GM19395 (cell line): ENCODE data around the gene PPRC1.
A peak's percentile ranks its signal among the peaks of the same experiment; 100 is the strongest.

Source experiments
- ATAC-seq: cut with Tn5 transposase; IDR thresholded peaks from one replicate; pipeline ENCODE4 v1.9.1; 2021; ENCODE audit warnings: mild to moderate bottlenecking, moderate library complexity; ENCODE audit not compliant: unreplicated experiment

The PPRC1 gene, protein sequence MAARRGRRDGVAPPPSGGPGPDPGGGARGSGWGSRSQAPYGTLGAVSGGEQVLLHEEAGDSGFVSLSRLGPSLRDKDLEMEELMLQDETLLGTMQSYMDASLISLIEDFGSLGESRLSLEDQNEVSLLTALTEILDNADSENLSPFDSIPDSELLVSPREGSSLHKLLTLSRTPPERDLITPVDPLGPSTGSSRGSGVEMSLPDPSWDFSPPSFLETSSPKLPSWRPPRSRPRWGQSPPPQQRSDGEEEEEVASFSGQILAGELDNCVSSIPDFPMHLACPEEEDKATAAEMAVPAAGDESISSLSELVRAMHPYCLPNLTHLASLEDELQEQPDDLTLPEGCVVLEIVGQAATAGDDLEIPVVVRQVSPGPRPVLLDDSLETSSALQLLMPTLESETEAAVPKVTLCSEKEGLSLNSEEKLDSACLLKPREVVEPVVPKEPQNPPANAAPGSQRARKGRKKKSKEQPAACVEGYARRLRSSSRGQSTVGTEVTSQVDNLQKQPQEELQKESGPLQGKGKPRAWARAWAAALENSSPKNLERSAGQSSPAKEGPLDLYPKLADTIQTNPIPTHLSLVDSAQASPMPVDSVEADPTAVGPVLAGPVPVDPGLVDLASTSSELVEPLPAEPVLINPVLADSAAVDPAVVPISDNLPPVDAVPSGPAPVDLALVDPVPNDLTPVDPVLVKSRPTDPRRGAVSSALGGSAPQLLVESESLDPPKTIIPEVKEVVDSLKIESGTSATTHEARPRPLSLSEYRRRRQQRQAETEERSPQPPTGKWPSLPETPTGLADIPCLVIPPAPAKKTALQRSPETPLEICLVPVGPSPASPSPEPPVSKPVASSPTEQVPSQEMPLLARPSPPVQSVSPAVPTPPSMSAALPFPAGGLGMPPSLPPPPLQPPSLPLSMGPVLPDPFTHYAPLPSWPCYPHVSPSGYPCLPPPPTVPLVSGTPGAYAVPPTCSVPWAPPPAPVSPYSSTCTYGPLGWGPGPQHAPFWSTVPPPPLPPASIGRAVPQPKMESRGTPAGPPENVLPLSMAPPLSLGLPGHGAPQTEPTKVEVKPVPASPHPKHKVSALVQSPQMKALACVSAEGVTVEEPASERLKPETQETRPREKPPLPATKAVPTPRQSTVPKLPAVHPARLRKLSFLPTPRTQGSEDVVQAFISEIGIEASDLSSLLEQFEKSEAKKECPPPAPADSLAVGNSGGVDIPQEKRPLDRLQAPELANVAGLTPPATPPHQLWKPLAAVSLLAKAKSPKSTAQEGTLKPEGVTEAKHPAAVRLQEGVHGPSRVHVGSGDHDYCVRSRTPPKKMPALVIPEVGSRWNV (N-terminal part only)

DNA sequence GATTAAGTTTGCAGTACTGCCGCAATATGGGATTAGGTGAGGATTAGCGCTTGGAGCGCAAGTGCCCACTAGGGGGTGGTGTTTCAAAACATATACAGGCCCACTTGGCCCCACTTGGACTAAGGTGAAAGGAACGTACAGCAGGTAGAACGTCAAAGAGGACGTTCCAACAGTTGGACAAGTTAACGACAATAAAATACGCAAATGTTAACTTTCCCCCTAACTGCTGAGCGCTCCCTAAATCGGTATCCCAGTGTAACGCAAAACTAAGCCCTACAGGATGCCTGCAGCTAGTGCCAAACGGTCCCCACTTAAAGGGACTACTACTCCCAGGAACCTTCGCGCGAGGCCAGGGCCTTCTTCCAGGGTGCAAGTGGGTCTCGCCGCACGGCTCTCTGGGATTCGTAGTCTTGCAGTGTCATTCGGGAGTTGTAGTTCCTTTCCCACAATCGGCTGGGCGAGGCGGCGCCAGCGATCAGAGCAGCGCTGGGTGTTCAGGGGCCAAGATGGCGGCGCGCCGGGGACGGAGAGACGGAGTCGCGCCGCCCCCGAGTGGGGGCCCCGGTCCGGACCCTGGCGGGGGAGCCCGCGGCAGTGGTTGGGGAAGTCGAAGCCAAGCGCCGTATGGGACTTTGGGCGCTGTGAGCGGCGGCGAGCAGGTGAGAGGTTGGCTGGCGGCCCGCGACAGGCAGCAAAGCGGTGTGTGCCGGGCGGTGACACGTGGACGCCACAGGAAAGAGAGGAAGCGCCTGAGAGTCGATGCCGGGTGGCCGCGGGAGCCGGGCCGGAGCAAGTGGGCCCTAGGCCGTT lies at the start of gene PPRC1:
PPRC1 (plus strand) TSS at position 478 of the 810 bp plus-strand sequence; CDS start at position 507, 29 bp downstream.
- ATAC-seq, result peak; percentile 93

DNA sequence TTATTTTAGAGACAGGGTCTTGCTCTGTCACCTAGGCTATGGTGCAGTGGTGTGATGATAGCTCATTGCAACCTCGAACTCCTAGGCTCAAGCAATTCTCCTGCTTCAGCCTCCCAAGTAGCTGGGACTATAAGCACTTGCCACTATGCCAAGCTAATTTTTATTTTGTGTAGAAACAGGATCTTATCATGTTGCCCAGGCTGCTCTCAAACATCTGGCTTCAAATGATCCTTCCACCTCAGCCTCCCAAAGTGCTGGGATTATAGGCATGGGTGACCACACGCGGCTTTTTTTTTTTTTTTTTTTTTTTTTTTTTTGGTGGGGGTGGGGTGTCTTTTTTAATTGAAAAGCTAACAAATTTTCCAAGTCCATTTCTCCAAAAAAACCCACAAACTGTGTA lies 49.3 kb upstream of the PPRC1 start:
- ATAC-seq, result no peak

DNA sequence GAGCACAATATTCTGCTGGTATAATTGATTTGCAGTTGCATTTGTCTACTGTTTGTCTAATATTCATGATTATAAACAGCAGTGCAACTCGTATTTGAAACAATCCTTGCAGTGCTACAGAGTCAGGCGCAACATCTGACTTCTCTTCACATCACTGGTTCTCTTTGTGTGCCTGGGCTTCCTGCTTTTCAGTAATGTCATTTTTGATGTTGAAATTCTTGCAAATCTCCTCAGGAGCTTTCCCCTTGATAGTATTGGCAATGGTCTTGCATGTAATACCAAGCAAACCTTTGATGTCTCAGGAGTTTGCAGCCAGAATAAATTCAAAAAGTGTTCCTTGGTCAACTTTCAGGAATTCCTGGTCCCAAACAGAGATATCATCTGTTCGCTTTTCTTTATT lies 47.5 kb upstream of the PPRC1 start:
- ATAC-seq, result no peak

DNA sequence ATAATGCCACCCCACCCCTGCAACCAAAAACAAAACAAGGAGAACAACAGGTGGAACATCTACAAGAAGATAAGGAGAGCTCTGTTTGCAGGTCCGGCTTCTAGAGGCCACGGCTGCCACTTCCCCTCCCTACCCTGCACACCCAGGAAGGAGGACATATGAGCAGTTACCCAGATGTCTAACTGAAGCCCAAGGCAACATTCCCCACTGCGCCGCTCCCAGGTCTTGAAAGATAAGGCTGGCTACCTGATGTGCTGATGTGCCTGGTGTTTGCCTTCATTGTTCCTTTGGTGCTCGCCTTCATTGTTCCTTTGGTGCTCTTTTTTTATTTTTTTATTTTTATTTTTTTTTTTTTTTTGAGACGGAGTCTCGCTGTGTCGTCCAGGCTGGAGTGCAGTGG lies 46.6 kb upstream of the PPRC1 start:
- ATAC-seq, result no peak

DNA sequence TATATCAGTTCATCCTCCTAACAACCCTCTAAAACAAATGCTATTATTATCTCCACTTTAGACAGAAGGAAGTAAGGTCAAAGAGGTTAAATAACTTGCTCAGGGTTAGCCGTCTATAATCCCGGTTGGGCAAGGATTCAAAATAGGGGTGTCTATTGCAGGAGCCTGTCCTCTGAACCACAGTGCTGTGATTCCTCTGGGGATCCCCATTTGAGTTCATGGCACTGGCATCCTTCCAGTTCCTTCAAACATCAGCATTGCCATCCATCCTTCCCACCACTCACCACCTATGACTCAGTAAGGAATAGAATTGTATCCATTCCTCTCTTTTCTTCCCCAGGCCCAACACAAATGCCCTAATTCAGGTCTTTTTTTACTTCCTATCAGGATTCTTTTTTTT lies 42.1 kb upstream of the PPRC1 start:
- no peak for ATAC-seq

DNA sequence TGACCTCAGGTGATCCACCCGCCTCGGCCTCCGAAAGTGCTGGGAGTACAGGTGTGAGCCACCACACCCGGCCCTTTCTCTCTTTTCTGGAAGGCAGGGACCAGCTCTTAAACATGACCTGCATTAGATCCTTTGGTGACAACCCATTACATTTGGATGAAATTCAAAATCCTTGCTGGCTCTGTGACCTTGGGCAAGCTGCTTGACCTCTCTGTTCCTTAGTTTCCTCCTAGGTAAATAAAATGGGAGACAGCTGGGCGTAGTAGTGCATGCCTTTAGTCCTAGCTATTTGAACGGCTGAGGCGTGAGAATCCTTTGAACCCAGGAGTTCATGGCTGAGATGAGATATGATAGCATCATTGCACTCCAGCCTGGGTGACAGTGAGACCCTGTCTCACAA lies 36.4 kb upstream of the PPRC1 start:
- ATAC-seq, result no peak

DNA sequence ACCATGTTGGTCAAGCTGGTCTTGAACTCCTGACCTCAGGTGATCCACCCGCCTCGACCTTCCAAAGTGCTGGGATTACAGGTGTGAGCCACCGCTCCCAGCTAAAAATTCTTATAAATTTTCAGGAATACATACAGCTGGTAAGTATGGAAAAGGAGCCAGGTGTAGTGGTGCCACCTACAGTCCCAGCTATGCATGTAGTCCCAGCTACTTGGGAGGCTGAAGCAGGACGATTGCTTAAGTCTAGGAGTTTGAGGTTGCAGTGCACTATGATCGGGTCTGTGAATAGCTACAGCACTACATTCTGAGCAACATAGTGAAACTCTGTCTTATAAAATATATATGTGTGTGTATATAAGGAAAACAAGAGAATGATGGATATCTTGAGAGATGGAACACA lies 31.7 kb upstream of the PPRC1 start:
- no peak for ATAC-seq

DNA sequence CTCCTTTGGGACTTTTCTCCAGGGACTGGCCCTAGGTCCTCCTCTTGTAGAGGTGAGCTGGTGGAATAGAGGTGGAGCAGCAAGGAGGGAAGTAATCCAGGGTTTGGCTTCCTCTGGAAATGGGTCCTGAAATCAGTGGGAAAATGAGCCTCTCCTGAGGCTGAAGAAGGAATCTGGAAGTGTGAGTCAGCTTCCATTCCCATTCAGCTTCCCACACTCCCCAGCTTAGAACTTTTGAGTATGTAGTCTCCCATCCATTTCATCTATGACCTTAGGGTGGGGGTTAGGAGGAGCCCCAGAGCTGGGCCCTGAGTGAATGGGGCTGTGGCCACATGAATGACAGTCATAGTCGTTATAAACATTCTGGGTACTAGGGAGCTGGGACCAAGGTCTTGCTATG lies 30.4 kb upstream of the PPRC1 start:
- no peak for ATAC-seq

DNA sequence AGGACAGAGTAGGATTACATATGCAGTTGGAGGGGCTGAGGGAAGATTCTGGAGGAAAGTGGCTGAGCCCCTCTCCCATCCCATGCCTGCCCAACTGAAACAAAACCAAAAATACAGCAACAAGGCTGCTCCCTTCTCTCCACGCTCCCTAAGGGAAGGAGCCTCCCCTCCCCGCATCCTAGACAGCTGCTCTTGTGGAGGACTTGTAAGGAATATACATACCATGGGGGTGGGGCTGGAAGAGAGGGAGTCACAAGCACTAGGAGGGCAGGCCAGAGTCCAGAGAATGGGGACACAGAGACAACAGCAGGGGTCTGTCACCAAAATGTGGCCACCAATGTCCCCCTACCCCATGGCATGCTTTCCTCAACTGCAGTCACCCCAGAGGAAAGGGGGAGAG lies 25.8 kb upstream of the PPRC1 start:
- ATAC-seq, result no peak

DNA sequence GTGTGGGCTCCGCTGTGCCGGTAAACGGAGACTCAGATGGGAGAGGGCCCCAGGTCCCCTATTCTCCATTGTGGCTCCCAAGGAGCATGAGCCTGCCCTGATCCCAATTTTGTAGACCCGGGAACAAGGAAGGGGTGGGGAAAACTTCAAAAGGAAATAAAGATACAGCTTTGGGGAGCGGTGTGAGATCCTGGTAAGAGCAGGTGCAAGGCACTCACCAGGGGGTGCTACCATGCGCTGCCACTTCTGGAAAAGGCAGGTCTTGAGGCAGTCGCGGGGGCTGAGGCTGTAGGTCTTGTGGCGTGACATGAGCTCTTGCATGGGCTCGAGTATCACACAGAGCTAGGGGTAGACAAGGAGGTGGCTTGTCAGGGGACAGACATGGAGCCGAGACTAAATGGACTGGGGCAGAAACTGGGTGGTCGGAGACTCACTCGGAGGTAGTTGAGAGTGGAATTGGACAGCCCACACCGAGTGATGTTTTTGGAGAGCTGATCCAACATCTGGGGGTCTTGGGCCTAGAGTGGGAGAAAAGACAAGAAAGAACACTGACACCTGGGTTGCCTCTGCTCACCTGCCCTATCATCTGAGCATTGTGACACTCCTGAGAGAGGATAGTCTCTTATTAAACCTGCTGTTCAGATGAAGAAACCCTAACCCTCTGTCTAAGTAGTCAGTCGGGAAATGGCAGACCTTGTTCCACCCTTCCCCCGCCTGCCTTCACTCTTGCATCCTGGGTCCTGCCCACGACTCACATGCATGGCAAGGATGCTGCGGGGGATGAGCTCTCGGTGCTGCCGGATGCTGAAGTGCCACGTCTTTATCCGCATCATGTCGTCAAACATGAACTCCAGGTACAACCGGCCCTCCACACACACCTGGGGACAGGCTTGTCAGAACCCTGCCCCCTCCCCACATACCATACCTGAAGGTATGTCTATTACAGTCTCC lies 23.4 kb upstream of the PPRC1 start:
- no peak for ATAC-seq

DNA sequence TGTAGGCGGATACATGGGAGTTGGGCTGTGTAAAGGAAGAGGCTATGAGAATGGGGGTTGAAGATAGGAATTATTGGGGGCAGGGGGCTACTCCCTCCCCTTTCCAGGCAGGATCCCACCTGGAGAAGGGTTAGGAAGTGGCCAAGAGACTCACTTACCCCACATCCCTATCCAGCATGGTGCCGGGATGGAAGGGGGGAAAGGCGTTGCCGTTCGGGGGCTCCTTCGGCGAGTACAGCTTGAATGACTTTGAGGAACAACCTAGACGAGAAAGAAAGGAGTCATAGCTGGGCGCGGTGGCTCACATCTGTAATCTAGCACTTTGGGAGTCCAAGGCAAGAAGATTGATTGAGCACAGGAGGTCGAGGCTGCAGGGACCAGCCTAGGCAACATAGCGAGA lies 21.6 kb upstream of the PPRC1 start:
- ATAC-seq, result no peak

DNA sequence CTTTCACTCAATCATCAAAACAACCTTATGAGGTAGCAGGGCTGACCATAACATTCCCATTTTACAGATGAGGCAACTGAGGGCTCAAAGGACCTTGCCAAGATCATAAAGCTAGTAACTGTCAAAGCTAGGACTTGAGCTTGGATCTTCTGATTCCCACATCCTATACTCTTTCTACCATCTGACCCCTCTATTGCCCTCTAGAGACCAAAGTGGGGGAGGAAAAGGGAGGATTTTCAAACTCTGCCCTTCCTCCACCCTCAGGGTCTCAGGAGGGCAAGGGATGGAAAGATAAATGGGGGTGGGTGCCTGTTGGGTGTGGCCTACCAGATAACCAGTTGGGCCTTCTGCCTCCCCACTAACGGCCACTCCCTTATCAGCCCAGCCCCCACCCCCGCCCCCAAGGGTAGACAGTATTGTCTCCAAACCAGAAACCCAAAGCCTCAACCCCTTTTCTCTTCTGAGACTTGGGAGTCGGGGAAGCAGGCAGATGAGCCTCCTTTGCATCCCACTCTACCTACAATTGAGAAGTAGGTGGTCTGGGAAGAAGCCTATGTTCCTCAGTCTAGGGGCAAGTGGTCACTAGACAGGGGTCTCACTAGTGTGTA lies 20.5 kb upstream of the PPRC1 start:
- no peak for ATAC-seq

DNA sequence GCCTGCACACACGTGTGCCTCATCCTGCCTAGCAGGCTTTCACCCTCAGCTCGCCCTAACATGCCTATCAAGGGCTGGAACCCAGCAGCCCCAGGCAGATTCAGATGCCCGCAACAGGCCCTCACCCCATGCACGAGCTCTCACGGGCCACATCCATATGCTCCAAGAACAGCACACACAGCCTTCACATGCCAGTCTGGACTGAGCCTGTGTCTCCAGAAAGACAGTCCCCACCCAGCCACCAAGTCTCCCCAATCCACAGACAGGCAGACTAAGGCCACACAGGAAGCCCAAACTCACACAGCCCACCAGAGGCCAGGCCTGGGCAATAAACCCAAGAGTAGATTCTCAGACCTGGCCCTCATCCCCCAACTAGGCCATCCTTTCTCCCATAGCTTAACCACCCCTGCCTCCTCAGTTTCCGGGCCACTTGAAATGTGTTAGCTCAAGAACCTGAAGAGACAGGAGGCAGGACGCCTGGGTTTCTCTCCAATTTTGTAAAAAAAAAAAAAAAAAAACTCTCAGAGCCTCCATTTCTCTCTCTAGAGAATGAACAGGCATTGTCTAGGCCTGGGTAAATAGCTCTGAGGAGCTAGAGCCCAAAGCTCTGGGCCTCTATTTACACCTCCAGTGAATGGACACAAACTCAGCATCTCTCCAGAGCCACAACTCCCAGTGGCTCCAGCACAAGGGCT lies 19.4 kb upstream of the PPRC1 start:
- ATAC-seq, result no peak

DNA sequence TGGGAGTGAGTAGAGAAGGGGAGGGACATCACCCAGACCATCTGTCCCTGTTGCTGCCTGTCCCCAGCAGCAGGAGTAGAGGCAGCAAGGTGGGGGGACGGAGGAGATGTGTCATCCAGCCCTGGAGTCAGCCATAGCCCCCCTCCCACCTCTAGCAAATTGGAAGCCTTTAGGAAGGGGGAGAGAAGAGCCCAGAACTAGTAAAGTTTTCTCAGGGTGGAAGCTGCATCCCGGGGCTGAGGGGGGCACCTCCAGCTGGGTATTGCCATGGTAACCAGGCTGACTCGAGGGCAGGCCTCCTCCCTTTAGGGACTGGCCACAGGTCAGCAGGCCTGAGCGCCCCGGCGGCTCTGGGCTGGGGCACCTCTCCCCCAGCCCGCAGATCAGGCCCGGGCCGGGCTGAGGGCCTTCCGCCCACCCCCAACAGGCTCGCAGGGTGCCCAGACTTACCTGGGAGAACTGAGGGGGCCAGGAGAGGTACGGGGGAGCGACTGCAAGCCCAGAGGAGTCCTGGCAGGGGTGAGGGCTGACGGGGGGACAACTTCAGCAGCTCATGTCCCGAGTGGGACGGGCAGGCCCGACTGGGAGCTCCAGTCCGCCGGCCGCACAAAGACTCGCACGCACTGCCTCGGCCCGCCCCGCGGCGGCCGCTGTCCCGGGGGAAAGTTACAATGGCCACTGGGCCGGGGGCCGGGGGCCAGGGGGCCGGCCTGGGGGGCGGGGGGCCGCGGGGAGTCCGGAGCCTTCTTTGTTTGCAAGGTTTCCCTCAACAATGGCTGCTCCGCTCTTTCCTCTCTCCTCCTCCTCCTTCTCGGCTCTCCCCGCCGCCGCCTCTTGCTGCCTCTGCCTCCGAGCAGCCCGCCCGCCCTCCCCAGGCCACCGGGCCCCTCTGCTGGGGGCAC lies 18.6 kb upstream of the PPRC1 start:
- ATAC-seq, result peak; percentile 21

DNA sequence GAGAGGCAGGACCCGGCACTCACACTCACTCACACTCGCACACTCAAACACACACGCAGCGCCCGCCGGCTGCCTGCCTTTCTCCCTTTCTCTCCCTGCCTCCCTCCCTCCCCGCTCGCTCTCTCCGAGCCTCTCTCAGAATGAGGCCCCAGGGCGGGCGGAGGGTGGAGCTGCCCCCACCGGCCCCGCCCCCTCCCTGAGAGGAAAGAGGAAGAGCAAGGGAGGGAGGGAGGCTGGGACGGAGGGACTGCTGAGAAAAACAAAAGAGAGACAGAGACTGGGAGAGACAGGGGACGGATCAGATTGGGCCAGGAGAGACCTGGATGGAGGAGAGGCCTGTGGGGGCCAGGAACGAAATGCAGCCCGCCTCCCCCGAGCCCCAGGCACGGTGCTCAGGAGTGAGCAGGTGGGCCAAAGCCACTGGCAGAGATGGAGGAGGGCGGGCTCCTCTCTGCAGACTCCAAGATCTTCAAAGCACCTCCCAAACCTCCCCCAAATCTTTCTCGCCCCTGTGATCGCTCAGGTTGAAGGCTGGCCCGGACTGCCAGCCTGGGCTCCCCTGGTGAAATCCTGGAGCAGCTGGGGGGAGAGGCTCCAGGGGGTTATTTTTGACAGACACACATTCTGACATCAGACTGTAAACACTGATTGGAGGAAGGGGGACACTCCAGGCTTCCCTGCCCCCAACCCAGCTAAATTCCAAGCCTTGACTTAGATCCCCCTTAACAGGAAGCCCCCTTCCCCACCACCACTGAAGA lies 17.8 kb upstream of the PPRC1 start:
- peak; percentile 72 for ATAC-seq

DNA sequence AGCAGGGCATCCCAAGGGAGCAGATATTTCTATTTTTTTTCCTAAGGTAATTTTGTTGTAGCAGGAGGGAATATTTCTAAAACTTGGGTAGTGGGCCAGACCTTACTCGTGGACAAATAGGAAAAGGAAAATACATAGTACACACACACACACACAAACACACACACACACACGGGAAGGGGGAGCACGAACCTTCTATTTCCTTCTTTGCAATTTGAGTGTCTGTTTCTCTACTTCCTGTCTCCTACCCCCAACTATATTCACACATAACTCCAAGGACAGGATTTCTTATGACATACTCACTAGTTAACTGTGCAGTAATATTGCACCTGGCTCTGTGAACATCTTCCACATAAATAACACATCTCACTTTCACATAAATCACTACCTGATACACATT lies 17.1 kb upstream of the PPRC1 start:
- ATAC-seq, result no peak
